ENCODE results near the gene PAF1.

GRCh38 chr19:39401070-39401548, 10.2 kb upstream of the PAF1 start:
- no peak for TF ChIP-seq CTCF (optimal IDR thresholded peaks at IDR 0.05 in 1 of 3, IDR thresholded peaks at IDR 0.05 in 1 of 3, conservative IDR thresholded peaks at IDR 0.05 in 1 of 3; ENCODE audit: extremely low read depth in 1 of 3, insufficient read depth in 2 of 3, low read length in 3 of 3)
- TF ChIP-seq EZH2 (IDR thresholded peaks at IDR 0.05; ENCODE audit: low read length), result no peak

All from keratinocyte (primary cell).